ENCODE measurements around the gene TMEM141. TPM values are rescaled to one million over a fixed set of nuclear protein-coding genes. Genes with fewer than 3 reads are reported as not detected.
"Not testable (repeated sequence)": the region's sequence is repeated elsewhere in the genome, so short reads cannot be mapped to it uniquely, and the experiment has no call there.

Gene TMEM141
- polyA plus RNA-seq, 2 donors, result 85.2 to 155 TPM

DNA sequence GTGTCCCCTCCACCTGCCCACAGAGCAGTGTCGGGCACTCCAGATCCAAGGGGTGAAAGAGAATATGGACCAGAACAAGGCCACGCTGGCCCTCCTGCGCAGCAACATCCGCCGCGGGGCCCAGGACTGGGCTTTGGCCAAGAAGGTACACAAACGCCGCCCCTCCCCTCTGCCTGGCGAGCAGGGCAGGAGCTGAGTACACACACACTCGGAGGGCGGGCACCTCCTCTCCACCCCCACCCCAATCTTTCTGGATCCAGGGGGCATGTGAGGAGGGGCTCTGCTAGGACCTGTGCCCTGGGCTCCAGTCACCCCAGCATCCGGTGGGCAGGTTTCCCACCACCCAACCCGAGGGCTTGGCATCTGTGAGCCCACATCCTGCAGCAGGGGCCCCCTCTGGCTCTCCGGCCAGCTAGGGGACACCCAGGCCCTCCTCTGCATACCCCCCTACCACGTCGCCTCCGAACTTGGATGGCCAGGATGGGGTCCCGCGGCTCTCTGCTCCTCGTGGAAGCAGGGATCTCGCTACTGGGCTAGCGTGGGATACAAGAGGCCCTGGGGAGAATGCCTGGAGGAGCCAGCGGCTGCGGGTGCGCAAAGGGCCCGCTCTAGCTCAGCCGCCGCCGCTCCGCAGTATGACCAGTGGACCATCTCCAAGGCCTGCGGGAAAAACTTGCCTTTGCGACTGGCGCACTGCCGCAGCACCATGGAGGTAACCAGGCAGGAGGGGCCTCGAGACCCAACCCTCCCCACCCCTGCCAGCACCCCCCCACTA, 8.1 kb downstream of the TMEM141 start:
- Histone ChIP-seq H3K9me3 (ENCODE audit: control insufficient read depth in 2 of 2, insufficient read depth in 1 of 2, low read depth in 1 of 2, low read length in 1 of 2) (no peaks in the 10 kb centered on the region), H3K4me3 (ENCODE audit: low read depth in 1 of 2, low read length in 2 of 2) (peak overlapping the region; percentile 13 to 18), H3K4me1 (ENCODE audit: control insufficient read depth in 2 of 2, insufficient read depth in 2 of 2, low read length in 1 of 2) (peaks cover 10 to 21% of the 10 kb centered on the region in 2 donors), H3K27me3 (ENCODE audit: control insufficient read depth in 1 of 2, insufficient read depth in 2 of 2, low read length in 2 of 2) (no peaks in the 10 kb centered on the region), H3K27ac (ENCODE audit: low read depth in 2 of 2, low read length in 1 of 2) (peak overlapping the region in 1 of 2 donors; percentile 3), H3K36me3 (ENCODE audit: control insufficient read depth in 2 of 2, insufficient read depth in 2 of 2, low read length in 1 of 2) (no peaks in the 10 kb centered on the region)
- 17 to 20% methylated on average over 35 of the region's 35 CpGs for WGBS, 2 donors

DNA sequence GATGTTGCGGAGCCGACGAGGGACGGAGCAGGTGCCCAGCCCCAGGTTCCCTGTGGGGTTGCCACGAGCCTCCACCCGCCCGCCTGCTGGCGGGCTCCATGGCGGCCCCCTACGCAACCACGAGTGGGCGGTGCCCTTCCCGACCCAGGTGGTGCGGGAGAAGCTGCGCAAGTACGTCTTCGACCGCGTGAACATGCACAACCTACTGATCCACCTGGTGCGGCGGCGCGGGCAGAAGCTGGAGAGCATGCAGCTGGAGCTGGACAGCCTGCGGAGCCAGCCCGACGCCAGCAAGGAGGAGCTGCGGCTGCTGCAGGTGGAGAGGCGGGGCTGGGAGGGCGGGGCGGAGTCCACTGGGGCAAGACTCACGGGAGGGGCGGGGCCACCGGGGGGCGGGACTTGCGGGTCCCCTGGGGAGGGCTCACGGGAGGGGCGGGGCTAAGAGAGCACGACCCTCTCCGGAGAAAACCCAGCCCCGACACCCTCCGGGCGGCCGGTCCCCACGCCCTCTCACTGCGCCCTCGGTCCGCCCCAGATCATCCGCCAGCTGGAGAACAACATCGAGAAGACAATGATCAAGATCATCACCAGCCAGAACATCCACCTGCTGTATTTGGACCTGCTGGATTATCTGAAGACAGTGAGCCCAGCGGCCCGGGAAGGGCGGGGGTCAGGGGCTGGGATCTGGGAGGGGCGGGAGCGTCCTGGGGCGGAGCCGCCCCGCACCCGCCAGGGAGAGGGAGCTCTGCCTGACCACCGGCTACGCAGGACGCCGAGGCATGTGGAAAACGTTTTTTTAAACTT, 8.9 kb downstream of the TMEM141 start:
- 1% methylated on average over 57 to 63 of the region's 63 CpGs for WGBS, 2 donors
- Histone ChIP-seq H3K9me3 (ENCODE audit: control insufficient read depth in 2 of 2, insufficient read depth in 1 of 2, low read depth in 1 of 2, low read length in 1 of 2) (no peaks in the 10 kb centered on the region), H3K4me1 (ENCODE audit: control insufficient read depth in 2 of 2, insufficient read depth in 2 of 2, low read length in 1 of 2) (peaks cover 13 to 28% of the 10 kb centered on the region in 2 donors), H3K27ac (ENCODE audit: low read depth in 2 of 2, low read length in 1 of 2) (peak overlapping the region; percentile 16 to 58), H3K36me3 (ENCODE audit: control insufficient read depth in 2 of 2, insufficient read depth in 2 of 2, low read length in 1 of 2) (no peaks in the 10 kb centered on the region), H3K27me3 (ENCODE audit: control insufficient read depth in 1 of 2, insufficient read depth in 2 of 2, low read length in 2 of 2) (no peaks in the 10 kb centered on the region), H3K4me3 (ENCODE audit: low read depth in 1 of 2, low read length in 2 of 2) (peak overlapping the region; percentile 13 to 18)

DNA sequence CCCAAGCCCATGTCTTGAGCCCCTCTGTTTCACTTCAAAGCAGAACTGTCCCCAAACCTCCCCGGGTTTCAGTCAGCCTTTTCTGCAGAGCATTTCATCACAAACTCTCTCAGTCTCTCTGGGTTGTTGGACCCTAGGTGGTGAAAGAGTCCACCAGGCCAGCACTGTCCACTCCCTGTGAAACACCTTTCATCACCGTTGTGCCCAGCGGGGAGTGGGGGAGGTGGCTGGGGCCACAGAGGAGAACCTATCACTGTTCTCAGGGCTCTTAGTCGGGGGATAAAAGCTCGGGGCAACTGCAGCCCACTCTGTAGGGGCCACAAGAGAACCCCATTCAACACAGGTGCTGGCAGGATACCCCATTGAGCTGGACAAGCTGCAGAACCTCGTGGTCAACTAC, 11.2 kb downstream of the TMEM141 start:
- no peak overlapping the region for H3K27ac ChIP-seq (ENCODE audit: low read depth in 2 of 2, low read length in 1 of 2)
- WGBS, 2 donors, result 79 to 82% methylated on average over 6 of the region's 6 CpGs
- no peaks in the 10 kb centered on the region for H3K36me3 ChIP-seq (ENCODE audit: control insufficient read depth in 2 of 2, insufficient read depth in 2 of 2, low read length in 1 of 2)
- peaks cover 17 to 40% of the 10 kb centered on the region in 2 donors for H3K4me1 ChIP-seq (ENCODE audit: control insufficient read depth in 2 of 2, insufficient read depth in 2 of 2, low read length in 1 of 2)
- H3K27me3 ChIP-seq (ENCODE audit: control insufficient read depth in 1 of 2, insufficient read depth in 2 of 2, low read length in 2 of 2), result no peaks in the 10 kb centered on the region
- H3K9me3 ChIP-seq (ENCODE audit: control insufficient read depth in 2 of 2, insufficient read depth in 1 of 2, low read depth in 1 of 2, low read length in 1 of 2), result no peaks in the 10 kb centered on the region
- H3K4me3 ChIP-seq (ENCODE audit: low read depth in 1 of 2, low read length in 2 of 2), result no peak overlapping the region

DNA sequence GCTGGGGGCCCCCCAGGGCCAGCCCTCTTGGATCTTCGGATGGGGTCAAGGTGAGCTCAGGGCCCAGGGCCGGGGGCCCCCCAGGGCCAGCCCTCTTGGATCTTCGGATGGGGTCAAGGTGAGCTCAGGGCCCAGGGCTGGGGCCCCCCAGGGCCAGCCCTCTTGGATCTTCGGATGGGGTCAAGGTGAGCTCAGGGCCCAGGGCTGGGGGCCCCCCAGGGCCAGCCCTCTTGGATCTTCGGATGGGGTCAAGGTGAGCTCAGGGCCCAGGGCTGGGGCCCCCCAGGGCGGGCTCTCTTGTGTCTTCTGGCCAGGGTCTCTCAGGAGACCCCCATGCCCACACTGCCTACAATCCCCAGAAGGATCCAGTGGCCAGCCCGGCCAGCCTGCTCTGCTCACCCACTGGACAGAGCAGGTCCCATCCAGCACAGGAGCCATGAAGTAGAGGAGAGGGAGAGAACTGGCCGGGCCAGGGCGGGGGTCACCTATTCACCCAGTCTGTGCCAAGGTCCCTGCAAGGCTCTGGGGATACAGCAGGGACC, 11.9 kb downstream of the TMEM141 start:
- peaks cover 17 to 40% of the 10 kb centered on the region in 2 donors for H3K4me1 ChIP-seq (ENCODE audit: control insufficient read depth in 2 of 2, insufficient read depth in 2 of 2, low read length in 1 of 2)
- H3K27ac ChIP-seq (ENCODE audit: low read depth in 2 of 2, low read length in 1 of 2); H3K4me3 ChIP-seq (ENCODE audit: low read depth in 1 of 2, low read length in 2 of 2); H3K36me3 ChIP-seq (ENCODE audit: control insufficient read depth in 2 of 2, insufficient read depth in 2 of 2, low read length in 1 of 2); H3K27me3 ChIP-seq (ENCODE audit: control insufficient read depth in 1 of 2, insufficient read depth in 2 of 2, low read length in 2 of 2); H3K9me3 ChIP-seq (ENCODE audit: control insufficient read depth in 2 of 2, insufficient read depth in 1 of 2, low read depth in 1 of 2, low read length in 1 of 2): not testable (repeated sequence)
- WGBS, 2 donors, result 95 to 96% methylated on average over 6 to 8 of the region's 9 CpGs

DNA sequence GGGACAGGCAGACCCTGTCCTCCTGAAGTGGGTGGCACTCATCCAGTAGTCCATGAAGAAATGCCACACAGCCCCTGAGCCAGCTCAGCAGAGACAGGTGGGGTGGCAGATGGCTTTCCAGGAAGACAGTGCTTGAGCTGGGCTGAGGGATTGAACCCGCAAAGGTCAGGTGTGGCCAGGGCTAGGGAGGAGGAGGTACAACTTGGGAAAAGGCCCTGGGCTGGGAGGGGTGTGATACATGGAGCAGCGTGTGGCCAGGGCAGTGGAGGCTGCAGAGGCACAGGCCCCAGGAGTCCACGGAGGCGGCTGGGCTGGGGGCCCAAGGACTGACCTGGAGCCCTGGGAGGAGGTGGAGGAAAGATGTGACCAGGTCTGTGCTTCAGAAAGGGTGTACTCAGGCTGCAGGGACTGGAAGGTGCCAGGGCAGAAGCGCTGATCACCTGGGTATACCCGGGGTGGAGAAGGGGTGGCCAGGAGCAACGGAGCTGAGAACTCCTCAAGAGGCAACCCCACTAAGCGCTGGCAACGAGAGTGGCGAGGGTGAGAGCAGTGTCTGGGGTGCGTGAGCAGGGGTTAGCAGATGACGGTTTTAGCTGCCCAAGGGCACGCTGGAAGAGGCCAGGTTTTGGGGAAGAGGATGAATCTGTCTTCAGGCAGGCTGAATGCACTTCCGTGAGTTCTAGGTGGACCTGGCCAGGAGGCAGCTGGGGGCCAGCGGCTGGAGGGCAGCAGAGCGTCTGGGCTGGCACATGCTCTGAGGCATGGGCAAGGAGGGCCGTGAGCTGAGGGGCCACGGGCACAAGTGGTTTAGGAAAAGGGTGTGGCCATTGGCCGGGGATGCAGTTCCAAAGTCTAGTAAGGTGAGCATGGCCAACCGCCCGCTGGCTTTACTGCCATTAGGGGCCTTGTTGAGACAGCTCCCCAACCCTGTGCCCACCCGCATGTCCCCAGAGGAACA, 12.7 kb downstream of the TMEM141 start:
- no peaks in the 10 kb centered on the region for H3K36me3 ChIP-seq (ENCODE audit: control insufficient read depth in 2 of 2, insufficient read depth in 2 of 2, low read length in 1 of 2)
- H3K27me3 ChIP-seq (ENCODE audit: control insufficient read depth in 1 of 2, insufficient read depth in 2 of 2, low read length in 2 of 2), result no peaks in the 10 kb centered on the region
- 94 to 95% methylated on average over 22 of the region's 22 CpGs for WGBS, 2 donors
- no peak overlapping the region for H3K27ac ChIP-seq (ENCODE audit: low read depth in 2 of 2, low read length in 1 of 2)
- H3K9me3 ChIP-seq (ENCODE audit: control insufficient read depth in 2 of 2, insufficient read depth in 1 of 2, low read depth in 1 of 2, low read length in 1 of 2), result no peaks in the 10 kb centered on the region
- peaks cover 16 to 38% of the 10 kb centered on the region in 2 donors for H3K4me1 ChIP-seq (ENCODE audit: control insufficient read depth in 2 of 2, insufficient read depth in 2 of 2, low read length in 1 of 2)
- no peak overlapping the region for H3K4me3 ChIP-seq (ENCODE audit: low read depth in 1 of 2, low read length in 2 of 2)

DNA sequence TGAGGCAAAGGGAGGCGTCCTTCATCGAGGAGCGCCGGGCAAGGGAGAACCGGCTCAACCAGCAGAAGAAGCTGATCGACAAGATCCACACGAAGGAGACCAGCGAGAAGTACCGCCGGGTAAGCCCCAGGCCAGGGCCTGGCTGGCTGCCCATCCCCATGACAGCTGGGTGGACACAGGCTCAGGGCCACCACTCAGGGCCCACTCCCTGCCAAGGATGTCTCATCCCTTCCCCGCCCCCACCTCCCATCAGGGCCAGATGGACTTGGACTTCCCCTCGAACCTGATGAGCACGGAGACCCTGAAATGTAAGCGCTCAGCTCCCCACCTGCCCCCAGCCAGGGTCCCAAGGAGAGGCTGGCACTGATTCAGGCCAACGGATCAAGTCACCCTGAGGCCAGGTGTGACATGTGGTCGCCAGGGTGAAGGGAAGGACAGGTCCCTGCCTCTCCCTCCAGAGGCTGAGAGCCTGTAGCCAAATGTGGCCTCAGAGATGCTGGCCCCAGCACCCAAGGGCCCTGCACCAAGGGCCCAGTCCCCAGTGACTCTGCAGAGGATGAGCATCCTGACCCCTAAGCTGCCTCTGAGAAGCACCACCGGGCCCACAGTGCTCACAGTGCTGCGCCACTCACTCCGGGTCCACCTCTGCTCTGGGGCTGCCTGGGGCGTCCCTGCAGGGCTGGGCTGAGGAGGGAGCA, 13.5 kb downstream of the TMEM141 start:
- Histone ChIP-seq H3K4me1 (ENCODE audit: control insufficient read depth in 2 of 2, insufficient read depth in 2 of 2, low read length in 1 of 2) (peaks cover 11 to 35% of the 10 kb centered on the region in 2 donors), H3K4me3 (ENCODE audit: low read depth in 1 of 2, low read length in 2 of 2) (no peak overlapping the region), H3K27me3 (ENCODE audit: control insufficient read depth in 1 of 2, insufficient read depth in 2 of 2, low read length in 2 of 2) (no peaks in the 10 kb centered on the region), H3K27ac (ENCODE audit: low read depth in 2 of 2, low read length in 1 of 2) (no peak overlapping the region), H3K36me3 (ENCODE audit: control insufficient read depth in 2 of 2, insufficient read depth in 2 of 2, low read length in 1 of 2) (no peaks in the 10 kb centered on the region), H3K9me3 (ENCODE audit: control insufficient read depth in 2 of 2, insufficient read depth in 1 of 2, low read depth in 1 of 2, low read length in 1 of 2) (no peaks in the 10 kb centered on the region)
- WGBS, 2 donors, result 87 to 90% methylated on average over 20 of the region's 20 CpGs

DNA sequence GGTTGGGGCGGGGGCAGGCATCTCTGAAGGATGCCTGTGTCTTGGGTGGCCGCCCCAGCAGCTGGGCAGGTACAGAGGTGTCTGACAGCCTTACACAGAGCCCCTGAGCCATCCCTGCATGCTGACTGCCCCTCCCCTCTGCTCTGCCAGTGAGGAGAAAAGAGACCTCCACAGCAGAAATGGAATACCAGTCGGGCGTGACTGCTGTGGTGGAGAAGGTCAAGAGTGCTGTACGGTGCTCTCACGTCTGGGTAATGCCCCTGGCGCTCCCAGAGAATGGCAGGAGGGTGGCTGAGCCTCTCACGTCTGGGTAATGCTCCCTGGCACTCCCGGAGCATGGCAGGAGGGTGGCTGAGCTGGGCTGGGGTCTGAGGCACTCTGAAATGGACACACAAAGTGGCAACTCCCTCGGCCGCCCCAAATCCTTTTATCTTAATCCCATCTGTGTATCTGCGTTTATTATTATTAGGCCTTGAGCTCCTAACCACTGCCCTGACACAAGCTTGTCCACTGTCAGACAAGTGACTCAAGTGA, 14.1 kb downstream of the TMEM141 start:
- peaks cover 12 to 34% of the 10 kb centered on the region in 2 donors for H3K4me1 ChIP-seq (ENCODE audit: control insufficient read depth in 2 of 2, insufficient read depth in 2 of 2, low read length in 1 of 2)

DNA sequence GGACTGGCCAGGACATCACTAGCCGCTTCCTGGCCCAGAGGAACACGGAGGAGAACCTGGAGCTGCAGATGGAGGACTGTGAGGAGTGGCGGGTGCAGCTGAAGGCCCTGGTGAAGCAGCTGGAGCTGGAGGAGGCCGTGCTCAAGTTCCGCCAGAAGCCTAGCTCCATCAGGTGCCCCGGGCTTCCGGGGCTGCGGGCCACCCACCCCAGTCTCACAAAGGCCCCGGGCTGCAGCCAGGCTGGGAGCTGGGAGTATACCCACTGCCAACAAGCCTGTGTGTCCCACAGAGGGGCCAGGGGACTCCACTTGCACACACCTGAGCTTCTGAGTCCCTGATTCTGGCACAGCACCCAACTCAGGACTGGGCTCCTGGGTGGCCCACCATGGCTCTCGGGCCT, 14.9 kb downstream of the TMEM141 start:
- no peak overlapping the region for H3K27ac ChIP-seq (ENCODE audit: low read depth in 2 of 2, low read length in 1 of 2)
- H3K4me1 ChIP-seq (ENCODE audit: control insufficient read depth in 2 of 2, insufficient read depth in 2 of 2, low read length in 1 of 2), result peaks cover 9 to 30% of the 10 kb centered on the region in 2 donors
- WGBS, 2 donors, result 97 to 98% methylated on average over 10 of the region's 10 CpGs
- H3K9me3 ChIP-seq (ENCODE audit: control insufficient read depth in 2 of 2, insufficient read depth in 1 of 2, low read depth in 1 of 2, low read length in 1 of 2), result no peaks in the 10 kb centered on the region
- no peaks in the 10 kb centered on the region for H3K27me3 ChIP-seq (ENCODE audit: control insufficient read depth in 1 of 2, insufficient read depth in 2 of 2, low read length in 2 of 2)
- no peaks in the 10 kb centered on the region for H3K36me3 ChIP-seq (ENCODE audit: control insufficient read depth in 2 of 2, insufficient read depth in 2 of 2, low read length in 1 of 2)
- H3K4me3 ChIP-seq (ENCODE audit: low read depth in 1 of 2, low read length in 2 of 2), result no peak overlapping the region

More for the DNA sequence above, 14.1 kb downstream of the TMEM141 start:
- Histone ChIP-seq H3K36me3 (ENCODE audit: control insufficient read depth in 2 of 2, insufficient read depth in 2 of 2, low read length in 1 of 2) (no peaks in the 10 kb centered on the region), H3K4me3 (ENCODE audit: low read depth in 1 of 2, low read length in 2 of 2) (no peak overlapping the region), H3K27ac (ENCODE audit: low read depth in 2 of 2, low read length in 1 of 2) (no peak overlapping the region), H3K9me3 (ENCODE audit: control insufficient read depth in 2 of 2, insufficient read depth in 1 of 2, low read depth in 1 of 2, low read length in 1 of 2) (no peaks in the 10 kb centered on the region), H3K27me3 (ENCODE audit: control insufficient read depth in 1 of 2, insufficient read depth in 2 of 2, low read length in 2 of 2) (no peaks in the 10 kb centered on the region)
- 90 to 92% methylated on average over 12 of the region's 12 CpGs for WGBS, 2 donors

Measured in esophagus (tissue), 2 donors.